IMR-90 (cell line): Measurements from ENCODE around the gene HEXA. TPM values are rescaled to one million over a fixed set of nuclear protein-coding genes. Genes with fewer than 3 reads are reported as not detected.

Experiments
- ATAC-seq: fragments of 200-7000 bp; cut with Tn5 transposase; 2 replicates; pipeline ENCODE4 v1.9.1; 2020; ENCODE audit warnings: low read depth, mild to moderate bottlenecking, moderate library complexity
- BruUV-seq: library from RNA; stranded (reverse); fragments of 400-500 nt; replicated peaks from 2 replicates; lab custom pipeline; 2021; lab: Mats Ljungman, UMichigan
- CTCF ChIA-PET: fragments of 300-600 bp; formaldehyde crosslinking; extraction: SDS; loops from one replicate; lab custom pipeline; 2021; ENCODE audit warnings: antibody characterized with exemption; lab: Yijun Ruan, JAX
- POLR2A ChIA-PET: fragments of 300-600 bp; sonication (Branson Sonifier 250); formaldehyde crosslinking; loops from one replicate; lab custom pipeline; 2022; ENCODE audit warnings: antibody characterized with exemption; ENCODE audit not compliant: unreplicated experiment; lab: Charles Lee
- DNase-seq: peaks from one replicate; pipeline ENCODE4 v3.0.0; 2013
- H2AFZ ChIP-seq: replicated peaks from 2 replicates; pipeline ENCODE3; 2013; ENCODE audit warnings: low read length, mild to moderate bottlenecking; ENCODE audit not compliant: poor library complexity
- H2AK5ac ChIP-seq: 2 replicates; pipeline ENCODE4 v1.6.1; 2013; ENCODE audit warnings: low read depth, low read length, inconsistent platforms
- H2AK9ac ChIP-seq: replicated peaks from 2 replicates; pipeline ENCODE3; 2013; ENCODE audit warnings: mild to moderate bottlenecking, low read depth, low read length, moderate library complexity; ENCODE audit not compliant: poor library complexity
- H2BK120ac ChIP-seq: 2 replicates; pipeline ENCODE4 v1.6.1; 2013; ENCODE audit warnings: low read depth, low read length, inconsistent platforms
- H2BK15ac ChIP-seq: 3 replicates; pipeline ENCODE4 v1.6.1; 2013; ENCODE audit warnings: low read depth, low read length, inconsistent platforms
- H2BK20ac ChIP-seq: 2 replicates; pipeline ENCODE4 v1.6.1; 2013; ENCODE audit warnings: low read depth, mild to moderate bottlenecking, inconsistent platforms, low read length, moderate library complexity
- H2BK5ac ChIP-seq: 2 replicates; pipeline ENCODE4 v1.6.1; 2013; ENCODE audit warnings: mild to moderate bottlenecking, low read depth, low read length, inconsistent platforms; ENCODE audit not compliant: poor library complexity, severe bottlenecking
- H3K14ac ChIP-seq: replicated peaks from 2 replicates; pipeline ENCODE4 v1.6.1; 2013; ENCODE audit warnings: low read depth, low read length, inconsistent platforms
- H3K18ac ChIP-seq: 2 replicates; pipeline ENCODE4 v1.6.1; 2013; ENCODE audit warnings: low read depth, low read length, control low read depth
- H3K23ac ChIP-seq: 2 replicates; pipeline ENCODE4 v1.6.1; 2013; ENCODE audit warnings: low read depth, low read length, inconsistent platforms
- H3K27ac ChIP-seq: 2 replicates; pipeline ENCODE4 v1.5.1; 2013; ENCODE audit warnings: mild to moderate bottlenecking, control low read depth, low read length; ENCODE audit not compliant: insufficient read depth
- H3K27me3 ChIP-seq: 2 replicates; pipeline ENCODE4 v1.6.1; 2013; ENCODE audit warnings: low read length; ENCODE audit not compliant: control insufficient read depth, insufficient read depth
- H3K36me3 ChIP-seq: 2 replicates; pipeline ENCODE4 v1.6.1; 2013; ENCODE audit warnings: low read length, mixed read lengths; ENCODE audit not compliant: control insufficient read depth, insufficient read depth
- H3K4ac ChIP-seq: 2 replicates; pipeline ENCODE4 v1.6.1; 2013; ENCODE audit warnings: low read depth, low read length, inconsistent platforms
- H3K4me1 ChIP-seq: 2 replicates; pipeline ENCODE4 v1.6.1; 2013; ENCODE audit warnings: low read length, mixed read lengths; ENCODE audit not compliant: control insufficient read depth, insufficient read depth
- H3K4me2 ChIP-seq: 2 replicates; pipeline ENCODE4 v1.6.1; 2013; ENCODE audit warnings: low read depth, mild to moderate bottlenecking, control low read depth, low read length, moderate library complexity
- H3K4me3 ChIP-seq: 2 replicates; pipeline ENCODE4 v1.5.1; 2013; ENCODE audit warnings: low read depth, mild to moderate bottlenecking, control low read depth, low read length, moderate library complexity; ENCODE audit not compliant: insufficient read depth
- H3K56ac ChIP-seq: 2 replicates; pipeline ENCODE4 v1.6.1; 2013; ENCODE audit warnings: low read length, inconsistent platforms; ENCODE audit not compliant: insufficient read depth; ENCODE audit errors: extremely low read depth
- H3K79me1 ChIP-seq, 2 experiments: 2 replicates each; pipeline ENCODE4 v1.6.1; 2013; ENCODE audit warnings: low read length in 2 of 2, inconsistent platforms in 1 of 2, low read depth in 1 of 2
- H3K9ac ChIP-seq: 2 replicates; pipeline ENCODE4 v1.6.1; 2013; ENCODE audit warnings: low read depth, low read length, control low read depth
- H3K9me1 ChIP-seq: 2 replicates; pipeline ENCODE4 v1.6.1; 2013; ENCODE audit warnings: low read length, inconsistent platforms; ENCODE audit not compliant: insufficient read depth
- H3K9me3 ChIP-seq: 2 replicates; pipeline ENCODE4 v1.6.1; 2013; ENCODE audit warnings: low read length; ENCODE audit not compliant: control insufficient read depth, insufficient read depth
- H4K20me1 ChIP-seq: 2 replicates; pipeline ENCODE4 v1.6.1; 2013; ENCODE audit warnings: low read length, inconsistent platforms; ENCODE audit not compliant: insufficient read depth
- H4K5ac ChIP-seq: 2 replicates; pipeline ENCODE4 v1.6.1; 2013; ENCODE audit warnings: mild to moderate bottlenecking, low read depth, low read length, control low read depth
- H4K8ac ChIP-seq, 2 experiments: 2 replicates each; pipeline ENCODE4 v1.6.1; 2013; ENCODE audit warnings: low read depth in 2 of 2, low read length in 2 of 2, control low read depth in 1 of 2, inconsistent platforms in 1 of 2
- H4K91ac ChIP-seq: 2 replicates; pipeline ENCODE4 v1.6.1; 2013; ENCODE audit warnings: low read depth, low read length, inconsistent platforms; ENCODE audit not compliant: insufficient read depth
- CEBPB ChIP-seq: IDR thresholded peaks from 2 replicates; pipeline ENCODE4 v1.6.1; 2012; ENCODE audit warnings: low read depth, low read length, improper control_type of control experiment
- FOS ChIP-seq: fragments of 150-350 bp; IDR thresholded peaks from 2 replicates; pipeline ENCODE4 v1.6.1; 2016; ENCODE audit warnings: low read depth, low read length
- SMC3 ChIP-seq: fragments of 150-350 bp; IDR thresholded peaks from 2 replicates; pipeline ENCODE4 v1.6.1; 2016; ENCODE audit warnings: low read depth, mild to moderate bottlenecking, antibody characterized with exemption, low read length, moderate library complexity
- USF2 ChIP-seq: fragments of 150-350 bp; IDR thresholded peaks from 2 replicates; pipeline ENCODE4 v1.6.1; 2017; ENCODE audit warnings: mild to moderate bottlenecking, antibody characterized with exemption, low read length, low read depth
- WGBS, 2 experiments: methylation state at CpG; one replicate each; pipeline versions ENCODE4 v1.1.5 to v1.1.7; 2013; ENCODE audit warnings: missing lambda C conversion rate in 2 of 2; ENCODE audit not compliant: insufficient read length in 1 of 2; ENCODE audit errors: extremely low coverage in 2 of 2; 5-methylcytosine and 5-hydroxymethylcytosine counted together
- dilution Hi-C: fragments of 300-500 bp; cut with HindIII; formaldehyde crosslinking; loops from one replicate; pipeline ENCODE4 v1.14.3; 2018; ENCODE audit warnings: low sequenced_read_pairs; ENCODE audit not compliant: unreplicated experiment
- in situ Hi-C: fragments of 300-500 bp; cut with MboI; formaldehyde crosslinking; loops from 3 replicates; pipeline ENCODE4 v1.14.3; 2019; ENCODE audit warnings: low sequenced_read_pairs, inconsistent platforms, mixed read lengths
- intact Hi-C: fragments of 100-400 bp; cut with micrococcal nuclease; formaldehyde crosslinking; loops from 2 replicates; pipeline ENCODE4 v1.10.0; 2022
- polyA plus RNA-seq, 3 experiments: library from polyadenylated mRNA; depleted of rRNA; stranded (reverse); fragments of >200 nt; gene quantifications; 2 replicates each; pipeline ENCODE4 v1.2.3, GENCODE V29; 2012; ENCODE audit warnings: low replicate concordance in 1 of 3
- total RNA-seq: library from RNA; depleted of rRNA; stranded (reverse); fragments of >200 nt; gene quantifications from 2 replicates; pipeline ENCODE4 v1.2.3, GENCODE V29; 2012
- TF ChIP-seq, protein P1 (sequence below): fragments of 150-350 bp; IDR thresholded peaks from 2 replicates; pipeline ENCODE4 v1.6.1; 2016; ENCODE audit warnings: low read depth, mild to moderate bottlenecking, low read length, moderate library complexity, borderline replicate concordance

HEXA gene
- total and polyA plus RNA-seq, 2 of the 4 experiments (the other 2 are of a cell fraction): 19.4 to 115 TPM

DNA sequence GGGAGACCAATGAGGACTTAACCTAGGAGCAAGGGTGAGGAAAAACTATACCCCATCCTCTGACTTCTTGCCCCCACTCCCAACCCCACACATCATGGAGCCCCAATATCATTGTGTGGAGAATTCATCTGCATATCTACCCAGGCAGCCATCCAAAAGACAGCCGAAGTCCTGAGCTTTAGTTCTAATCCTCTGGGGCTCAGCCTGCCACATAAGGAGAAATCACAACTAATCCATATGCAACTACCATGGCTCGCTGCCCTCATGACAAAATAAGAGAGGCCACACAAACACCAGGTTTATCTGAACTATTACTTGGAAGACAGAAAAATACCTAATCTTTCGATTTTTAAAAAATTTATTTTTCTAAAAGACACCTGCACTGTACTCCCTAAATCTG lies 17.7 kb downstream of the HEXA start:
- ChIA-PET CTCF (no interaction called here), POLR2A (no interaction called here)

More for the DNA sequence above, 17.7 kb downstream of the HEXA start:
- Histone ChIP-seq H3K4me2 (no peak overlapping the region), H3K56ac (no peak overlapping the region), H3K18ac (no peak overlapping the region), H4K91ac (no peak overlapping the region), H4K20me1 (peaks cover 52% of the 10 kb centered on the region), H3K9ac (no peak overlapping the region), H2BK15ac (no peak overlapping the region), H3K4ac (no peak overlapping the region), H2AK5ac (no peak overlapping the region), H2AFZ (no peak overlapping the region), H4K5ac (no peak overlapping the region), H3K14ac (no peak overlapping the region), H3K23ac (no peak overlapping the region), H3K36me3 (peaks cover 20% of the 10 kb centered on the region), H3K9me1 (peaks cover 30% of the 10 kb centered on the region), H2BK120ac (no peak overlapping the region), H2BK5ac (no peak overlapping the region), H3K79me1 (peaks cover 12 to 57% of the 10 kb centered on the region in 2 experiments), H3K9me3 (no peaks in the 10 kb centered on the region), H4K8ac (no peak overlapping the region), H3K4me3 (no peak overlapping the region), H3K27ac (no peak overlapping the region), H2BK20ac (no peak overlapping the region), H3K4me1 (peaks cover 14% of the 10 kb centered on the region), H3K27me3 (no peaks in the 10 kb centered on the region), H2AK9ac (no peak overlapping the region)
- no CpG with 5 or more reads among the region's 3 CpGs for WGBS, 2 experiments
- DNase-seq: no peak
- no TSS peak for BruUV-seq
- ATAC-seq: no peak
- dilution Hi-C loops (no loop called here), intact Hi-C loops (no loop called here), in situ Hi-C loops (no loop called here)
- no peak for TF ChIP-seq USF2
- no peak for TF ChIP-seq SMC3
- TF ChIP-seq, protein P1, sequence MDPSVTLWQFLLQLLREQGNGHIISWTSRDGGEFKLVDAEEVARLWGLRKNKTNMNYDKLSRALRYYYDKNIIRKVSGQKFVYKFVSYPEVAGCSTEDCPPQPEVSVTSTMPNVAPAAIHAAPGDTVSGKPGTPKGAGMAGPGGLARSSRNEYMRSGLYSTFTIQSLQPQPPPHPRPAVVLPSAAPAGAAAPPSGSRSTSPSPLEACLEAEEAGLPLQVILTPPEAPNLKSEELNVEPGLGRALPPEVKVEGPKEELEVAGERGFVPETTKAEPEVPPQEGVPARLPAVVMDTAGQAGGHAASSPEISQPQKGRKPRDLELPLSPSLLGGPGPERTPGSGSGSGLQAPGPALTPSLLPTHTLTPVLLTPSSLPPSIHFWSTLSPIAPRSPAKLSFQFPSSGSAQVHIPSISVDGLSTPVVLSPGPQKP: no peak
- TF ChIP-seq CEBPB: no peak
- TF ChIP-seq FOS: no peak
